BJ (cell line): Measurements from ENCODE around the gene MUSK. TPM values are rescaled to one million over a fixed set of nuclear protein-coding genes. Genes with fewer than 3 reads are reported as not detected.
"Not testable (repeated sequence)": the region's sequence is repeated elsewhere in the genome, so short reads cannot be mapped to it uniquely, and the experiment has no call there.

Experiments used
- CTCF ChIA-PET: fragments of 350-600 bp; formaldehyde crosslinking; extraction: SDS; loops from one replicate; lab custom pipeline; 2021; ENCODE audit warnings: antibody characterized with exemption, inconsistent platforms; lab: Yijun Ruan, JAX
- POLR2A ChIA-PET: fragments of 300-600 bp; sonication (Branson Sonifier 250); formaldehyde crosslinking; extraction: SDS; loops from one replicate; lab custom pipeline; 2021; ENCODE audit warnings: antibody characterized with exemption; lab: Charles Lee
- DNase-seq: peaks from one replicate; pipeline ENCODE4 v3.0.0-alpha.2; 2011; ENCODE audit warnings: low read depth
- H3K27me3 ChIP-seq: 2 replicates; pipeline ENCODE4 v1.6.0; 2011; ENCODE audit warnings: low read length; ENCODE audit not compliant: control insufficient read depth, insufficient read depth
- H3K36me3 ChIP-seq: 2 replicates; pipeline ENCODE4 v1.5.1; 2011; ENCODE audit warnings: low read length; ENCODE audit not compliant: control insufficient read depth, insufficient read depth
- H3K4me3 ChIP-seq: 2 replicates; pipeline ENCODE4 v1.5.1; 2011; ENCODE audit warnings: low read depth, mild to moderate bottlenecking, control low read depth, low read length
- polyA plus RNA-seq: library from polyadenylated mRNA; depleted of rRNA; stranded (reverse); fragments of >200 nt; gene quantifications from 2 replicates; pipeline ENCODE4 v1.2.3, GENCODE V29; 2011
- TF ChIP-seq, protein P1 (sequence below): IDR thresholded peaks from 2 replicates; pipeline ENCODE4 v1.5.1; 2011; ENCODE audit warnings: low read depth, mild to moderate bottlenecking, control low read depth, inconsistent platforms, low read length, moderate library complexity; ENCODE audit not compliant: insufficient read depth

Gene MUSK
- polyA plus RNA-seq, 1 experiment = 0.04 TPM

DNA sequence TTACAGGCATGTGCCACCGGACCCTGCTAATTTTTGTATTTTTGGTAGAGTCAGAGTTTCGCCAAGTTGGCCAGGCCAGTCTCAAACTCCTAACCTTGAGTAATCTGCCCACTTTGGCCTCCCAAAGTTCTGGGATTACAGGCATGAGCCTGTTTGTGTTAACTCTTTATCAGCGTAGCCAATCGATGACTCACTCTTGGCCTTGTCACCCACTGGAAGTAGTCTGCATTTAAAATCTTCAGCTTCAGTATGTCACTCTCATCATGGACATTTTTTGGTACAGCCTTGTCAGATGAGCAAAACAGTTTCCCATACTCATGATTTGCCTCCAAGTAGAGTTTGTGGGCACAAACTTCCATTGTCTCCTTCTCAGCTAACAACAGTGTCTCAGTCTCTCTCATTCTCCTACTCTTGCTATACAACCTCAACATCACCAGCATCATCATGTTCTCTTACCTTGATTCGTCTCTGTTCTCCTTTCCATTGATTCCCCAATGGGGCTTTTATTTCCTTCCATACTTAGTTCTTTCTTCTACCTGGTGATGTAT, 22.5 kb downstream of the MUSK start:
- ChIA-PET POLR2A (no interaction called here), CTCF (no interaction called here)
- DNase-seq = no peak
- TF ChIP-seq, protein P1, sequence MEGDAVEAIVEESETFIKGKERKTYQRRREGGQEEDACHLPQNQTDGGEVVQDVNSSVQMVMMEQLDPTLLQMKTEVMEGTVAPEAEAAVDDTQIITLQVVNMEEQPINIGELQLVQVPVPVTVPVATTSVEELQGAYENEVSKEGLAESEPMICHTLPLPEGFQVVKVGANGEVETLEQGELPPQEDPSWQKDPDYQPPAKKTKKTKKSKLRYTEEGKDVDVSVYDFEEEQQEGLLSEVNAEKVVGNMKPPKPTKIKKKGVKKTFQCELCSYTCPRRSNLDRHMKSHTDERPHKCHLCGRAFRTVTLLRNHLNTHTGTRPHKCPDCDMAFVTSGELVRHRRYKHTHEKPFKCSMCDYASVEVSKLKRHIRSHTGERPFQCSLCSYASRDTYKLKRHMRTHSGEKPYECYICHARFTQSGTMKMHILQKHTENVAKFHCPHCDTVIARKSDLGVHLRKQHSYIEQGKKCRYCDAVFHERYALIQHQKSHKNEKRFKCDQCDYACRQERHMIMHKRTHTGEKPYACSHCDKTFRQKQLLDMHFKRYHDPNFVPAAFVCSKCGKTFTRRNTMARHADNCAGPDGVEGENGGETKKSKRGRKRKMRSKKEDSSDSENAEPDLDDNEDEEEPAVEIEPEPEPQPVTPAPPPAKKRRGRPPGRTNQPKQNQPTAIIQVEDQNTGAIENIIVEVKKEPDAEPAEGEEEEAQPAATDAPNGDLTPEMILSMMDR = no peak
- H3K36me3 ChIP-seq = no peaks in the 10 kb centered on the region
- no peaks in the 10 kb centered on the region for H3K27me3 ChIP-seq
- H3K4me3 ChIP-seq = no peak overlapping the region

- H3K4me3 ChIP-seq, POLR2A ChIA-PET, H3K36me3 ChIP-seq, H3K27me3 ChIP-seq, DNase-seq: not testable (repeated sequence)
- CTCF ChIA-PET = interaction anchor here (0.9 kb wide), 1 partner anchor 11 kb away, joined by 3 read pairs; no protein-coding TSS in a partner anchor
These were observed 27.3 kb downstream of the MUSK start for GRCh38 chr9:110695846-110696245.

DNA sequence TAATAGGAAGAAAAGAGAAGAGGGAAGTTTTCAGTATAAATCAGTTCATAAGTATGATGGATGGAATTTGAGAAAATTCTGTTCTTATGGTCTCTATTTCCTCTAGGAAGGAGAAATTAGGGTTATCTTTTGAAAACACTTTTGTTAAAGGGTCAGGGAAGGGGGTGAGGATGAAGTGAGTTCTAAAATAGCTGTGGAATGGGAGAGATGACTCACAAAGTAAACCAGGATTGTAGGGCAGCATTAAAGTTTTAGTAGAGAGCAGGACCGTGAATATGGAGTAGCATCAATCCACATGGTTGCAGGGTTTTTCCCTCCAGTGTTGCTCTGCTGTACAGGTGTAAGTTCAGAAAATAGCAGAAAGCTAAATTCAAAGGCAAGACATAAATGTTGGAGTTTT, 32.4 kb downstream of the MUSK start:
- no peak overlapping the region for H3K4me3 ChIP-seq
- ChIA-PET CTCF (no interaction called here), POLR2A (no interaction called here)
- no peaks in the 10 kb centered on the region for H3K36me3 ChIP-seq
- TF ChIP-seq, protein P1 = no peak
- H3K27me3 ChIP-seq = no peaks in the 10 kb centered on the region
- no peak for DNase-seq

- CTCF ChIA-PET = interaction anchor here (1.6 kb wide), 1 partner anchor 9 kb away, joined by 5 read pairs; no protein-coding TSS in a partner anchor
These were observed 35.1 kb downstream of the MUSK start for GRCh38 chr9:110703669-110704068.

GRCh38 chr9:110707419-110707818, 38.8 kb downstream of the MUSK start:
- ChIA-PET POLR2A (no interaction called here), CTCF (interaction anchor here (0.9 kb wide), 1 partner anchor 11 kb away, joined by 3 read pairs; no protein-coding TSS in a partner anchor)
- Histone ChIP-seq H3K4me3 (no peak overlapping the region), H3K27me3 (no peaks in the 10 kb centered on the region), H3K36me3 (no peaks in the 10 kb centered on the region)
- TF ChIP-seq, protein P1 = no peak
- DNase-seq = no peak

More at GRCh38 chr9:110703669-110704068, 35.1 kb downstream of the MUSK start:
- no peak for DNase-seq
- TF ChIP-seq, protein P1 = no peak
- H3K27me3 ChIP-seq = no peaks in the 10 kb centered on the region
- POLR2A ChIA-PET = no interaction called here
- no peaks in the 10 kb centered on the region for H3K36me3 ChIP-seq
- H3K4me3 ChIP-seq = no peak overlapping the region

GRCh38 chr9:110710420-110710819, 41.8 kb downstream of the MUSK start:
- ChIA-PET CTCF (interaction anchor here (1.1 to 1.7 kb wide), 2 partner anchors 8 to 25 kb away, joined by 3 to 4 read pairs; no protein-coding TSS in a partner anchor), POLR2A (no interaction called here)
- H3K36me3 ChIP-seq = no peaks in the 10 kb centered on the region
- no peak overlapping the region for H3K4me3 ChIP-seq
- no peaks in the 10 kb centered on the region for H3K27me3 ChIP-seq
- no peak for DNase-seq
- TF ChIP-seq, protein P1 = no peak
